Brain pericyte (primary cell): ENCODE data around the gene OAT.

Experiments
- DNase-seq: peaks from one replicate; pipeline ENCODE4 v3.0.0-alpha.2; 2012; ENCODE audit warnings: low read depth, low spot score

The OAT gene

GRCh38 chr10:124353896-124354295, 64.8 kb downstream of the OAT start:
- DNase-seq = no peak

DNA sequence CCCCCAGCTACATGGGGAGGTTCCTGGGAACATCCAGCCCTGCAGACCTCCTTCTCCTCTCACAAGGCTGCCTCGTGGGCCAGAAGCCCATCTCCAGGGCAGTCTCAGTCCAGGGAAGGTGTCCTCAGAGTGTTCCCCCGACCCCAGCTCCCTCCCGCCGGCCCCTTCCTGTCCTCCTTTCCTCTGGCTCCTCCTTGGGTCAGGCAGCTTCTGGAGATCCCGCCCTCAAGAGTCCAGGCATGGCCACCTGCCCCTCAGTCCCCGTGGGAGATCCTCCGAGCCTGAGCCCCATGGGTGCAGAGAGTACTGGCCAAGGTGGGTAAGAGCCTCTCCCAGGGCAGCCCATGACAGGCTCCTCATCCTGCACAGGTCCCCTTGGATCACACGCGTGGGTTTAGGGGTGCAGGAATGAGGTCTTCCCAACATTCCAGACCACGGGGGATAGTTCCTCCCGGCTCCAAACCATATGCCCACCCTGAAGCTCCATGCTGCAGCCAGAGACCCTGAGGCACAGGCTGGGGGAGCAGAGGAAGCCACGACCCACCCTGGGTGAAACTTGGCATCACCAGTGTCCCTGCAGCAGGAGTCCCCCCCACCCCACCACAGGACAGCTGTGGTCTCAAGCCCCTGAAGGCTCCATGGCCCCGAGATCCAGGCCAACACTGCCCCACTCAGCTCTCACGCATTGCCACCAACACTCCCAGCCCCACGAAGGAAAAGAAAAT, 65.5 kb downstream of the OAT start:
- no peak for DNase-seq

GRCh38 chr10:124351481-124352220, 67.1 kb downstream of the OAT start:
- no peak for DNase-seq

- no peak for DNase-seq
These were observed 67.9 kb downstream of the OAT start for GRCh38 chr10:124350806-124351205.

DNA sequence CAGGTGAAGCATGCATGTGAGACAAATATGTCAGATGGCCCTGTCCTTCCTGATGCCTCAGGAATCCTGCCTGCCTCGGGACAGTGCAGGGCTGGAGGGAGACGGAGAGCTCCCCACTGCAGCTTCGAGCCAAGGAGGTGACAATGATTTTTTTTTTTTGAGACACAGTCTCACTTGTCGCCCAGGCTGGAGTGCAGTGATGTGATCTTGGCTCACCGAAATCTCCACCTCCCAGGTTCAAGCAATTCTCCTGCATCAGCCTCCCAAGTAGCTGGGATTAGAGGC, 68.8 kb downstream of the OAT start:
- no peak for DNase-seq

- no peak for DNase-seq
These were observed 69.3 kb downstream of the OAT start for GRCh38 chr10:124349231-124349995.

DNA sequence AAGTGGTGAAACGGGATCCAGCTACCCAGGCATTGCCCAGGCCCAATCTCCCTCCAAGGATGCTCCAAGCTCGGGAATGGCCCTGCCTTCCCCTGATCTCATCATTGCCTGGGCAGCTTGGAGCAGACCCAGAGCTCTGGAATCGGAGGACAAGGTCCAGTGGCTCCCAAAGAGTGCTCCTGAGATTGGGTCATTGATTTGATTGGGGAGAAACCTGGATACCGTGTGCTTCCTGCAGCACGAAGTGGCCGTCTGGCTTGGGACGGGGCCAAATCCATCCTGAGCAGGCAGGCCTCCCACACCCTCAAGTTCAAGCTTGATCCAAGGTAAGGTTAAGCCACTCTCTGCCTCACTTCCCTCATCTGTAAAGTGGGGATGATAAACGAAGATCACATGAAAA, 69.9 kb downstream of the OAT start:
- no peak for DNase-seq

GRCh38 chr10:124347956-124348355, 70.8 kb downstream of the OAT start:
- DNase-seq = no peak
